Ramos (cell line): Measurements from ENCODE around the gene TOR4A.

Experiments
- in situ Hi-C: fragments of 300-500 bp; cut with MboI; formaldehyde crosslinking; loops from one replicate; pipeline ENCODE4 v1.14.3; 2022; ENCODE audit warnings: low sequenced_read_pairs; ENCODE audit not compliant: unreplicated experiment

Gene TOR4A

DNA sequence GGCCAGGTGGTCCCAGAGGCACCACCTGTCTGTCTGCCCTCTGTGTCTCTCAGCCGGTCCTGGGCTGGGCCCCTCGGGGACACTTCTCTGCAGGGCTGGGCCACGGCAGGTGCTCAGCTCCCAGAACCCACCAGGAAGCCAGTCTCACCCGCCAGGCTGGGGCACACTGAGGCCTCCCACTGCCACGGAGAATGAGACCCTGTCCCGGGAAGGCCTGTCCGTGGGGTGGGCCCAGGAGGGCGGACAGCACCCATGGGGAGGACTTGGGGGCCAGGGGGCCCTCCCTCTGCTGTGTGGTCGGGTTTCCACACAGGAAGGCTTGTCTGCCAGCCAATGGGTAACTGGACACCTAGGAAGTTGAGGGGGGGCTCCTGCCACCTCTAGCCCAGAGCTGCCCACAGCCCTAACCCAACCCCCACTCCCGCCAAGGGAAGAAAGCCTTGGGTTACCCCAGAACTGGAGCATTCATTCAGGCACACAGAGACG is 40.5 kb upstream of the TOR4A start:
- in situ Hi-C loops, result loop anchor here (25.0 kb wide), 1 partner anchor 450 kb away; the partner anchor contains the start of genes CCDC183 and TMEM141

- in situ Hi-C loops, result loop anchor here (25.0 kb wide), 1 partner anchor 451 kb away; the partner anchor contains the start of genes CCDC183 and TMEM141
Measured at GRCh38 chr9:137237759-137238726, 39.5 kb upstream of the TOR4A start.

GRCh38 chr9:137239541-137240200 is 37.9 kb upstream of the TOR4A start:
- in situ Hi-C loops, result loop anchor here (25.0 kb wide), 1 partner anchor 452 kb away; the partner anchor contains the start of genes CCDC183 and TMEM141

GRCh38 chr9:137240318-137240840 is 37.1 kb upstream of the TOR4A start:
- in situ Hi-C loops, result loop anchor here (25.0 kb wide), 1 partner anchor 453 kb away; the partner anchor contains the start of genes CCDC183 and TMEM141

DNA sequence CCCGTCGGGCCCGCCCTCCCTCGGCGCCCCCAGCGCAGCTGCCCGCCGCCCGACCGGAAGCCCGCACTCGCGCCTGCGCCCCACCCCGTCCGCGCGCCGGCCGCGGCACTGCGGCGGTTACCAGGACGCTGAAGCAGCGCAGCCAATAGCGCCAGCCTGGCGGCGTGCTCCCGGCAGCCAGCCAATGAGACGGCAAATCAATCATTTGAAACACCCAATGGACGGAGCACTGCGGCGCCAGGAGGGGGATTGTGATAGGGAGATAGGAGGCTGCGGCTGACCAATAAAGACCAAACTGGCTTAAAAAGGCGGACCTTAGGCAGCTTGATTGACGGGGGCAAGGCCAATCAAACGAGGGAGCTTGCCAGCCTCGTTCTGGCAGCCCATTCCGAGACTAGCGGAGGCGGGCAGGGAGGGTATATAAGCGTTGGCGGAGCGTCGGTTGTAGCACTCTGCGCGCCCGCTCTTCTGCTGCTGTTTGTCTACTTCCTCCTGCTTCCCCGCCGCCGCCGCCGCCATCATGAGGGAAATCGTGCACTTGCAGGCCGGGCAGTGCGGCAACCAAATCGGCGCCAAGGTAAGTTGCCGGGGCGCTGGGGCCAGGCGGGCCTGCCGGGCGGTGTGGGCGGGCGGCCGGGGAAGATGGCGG is 36.6 kb upstream of the TOR4A start, which contains the start of gene TUBB4B:
Gene TUBB4B (plus strand): TSS at position 447 of the 649 bp plus-strand sequence. CDS start 74 bp downstream, at position 521.
- in situ Hi-C loops, result loop anchor here (25.0 kb wide), 1 partner anchor 454 kb away; the partner anchor contains the start of genes CCDC183 and TMEM141

- in situ Hi-C loops, result loop anchor here (25.0 kb wide), 1 partner anchor 454 kb away; the partner anchor contains the start of genes CCDC183 and TMEM141
Measured at GRCh38 chr9:137241490-137242268, 35.8 kb upstream of the TOR4A start.

GRCh38 chr9:137242269-137243203 is 35.0 kb upstream of the TOR4A start:
- in situ Hi-C loops, result loop anchor here (25.0 kb wide), 1 partner anchor 455 kb away; the partner anchor contains the start of genes CCDC183 and TMEM141

GRCh38 chr9:137243266-137243625 is 34.3 kb upstream of the TOR4A start:
- in situ Hi-C loops, result loop anchor here (25.0 kb wide), 1 partner anchor 456 kb away; the partner anchor contains the start of genes CCDC183 and TMEM141

GRCh38 chr9:137243626-137244485 is 33.7 kb upstream of the TOR4A start:
- in situ Hi-C loops, result loop anchor here (25.0 kb wide), 1 partner anchor 457 kb away; the partner anchor contains the start of genes CCDC183 and TMEM141

DNA sequence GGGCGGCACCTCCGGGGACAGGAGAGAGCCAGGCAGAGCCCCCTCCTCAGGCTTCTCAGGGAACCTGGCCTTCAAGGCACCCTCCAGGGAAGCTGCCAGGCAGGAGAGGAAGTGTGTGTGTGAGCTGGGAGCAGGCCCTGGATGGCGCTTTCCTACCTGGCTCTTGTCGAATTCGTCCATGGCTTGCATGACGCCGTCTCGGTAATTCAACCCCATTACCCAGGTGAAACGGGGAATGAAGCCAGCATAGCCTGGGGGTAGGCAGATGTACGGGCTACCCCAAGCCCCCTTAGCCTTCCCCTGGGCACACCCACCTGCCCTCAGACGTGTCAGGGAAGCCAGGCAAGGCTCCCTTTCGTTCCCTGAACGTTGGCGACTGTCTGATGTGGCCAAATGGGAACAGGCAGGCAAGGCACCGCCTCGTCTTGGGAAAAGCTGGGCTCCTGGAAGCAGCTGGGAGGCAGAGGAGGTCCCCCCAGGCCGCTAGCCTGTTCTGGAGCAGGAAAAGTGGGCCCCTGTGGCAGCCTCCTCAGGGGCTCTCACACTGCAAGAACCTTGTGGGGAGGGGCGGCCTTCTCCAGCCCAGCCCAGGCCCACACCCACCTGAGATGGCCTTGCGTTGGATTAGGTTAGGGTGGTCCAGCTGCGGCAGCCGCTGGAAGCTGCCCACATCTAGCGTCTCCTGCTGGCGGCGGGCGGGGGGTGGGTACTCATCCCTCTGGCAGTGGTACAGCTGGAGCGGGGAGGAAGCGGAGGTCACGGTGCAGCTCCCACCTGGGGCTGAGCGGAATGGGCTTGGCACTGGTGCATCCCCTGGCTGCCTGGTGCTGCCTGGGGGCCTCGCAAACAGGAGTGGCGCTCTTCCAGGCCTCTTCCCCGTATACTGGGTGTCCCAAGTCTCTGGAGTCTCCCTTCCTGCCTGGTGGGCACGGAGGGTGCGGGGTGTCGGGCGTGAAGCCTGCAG is 32.8 kb upstream of the TOR4A start:
- in situ Hi-C loops, result loop anchor here (25.0 kb wide), 1 partner anchor 457 kb away; the partner anchor contains the start of genes CCDC183 and TMEM141

GRCh38 chr9:137245450-137246421 is 31.8 kb upstream of the TOR4A start:
- in situ Hi-C loops, result loop anchor here (25.0 kb wide), 1 partner anchor 458 kb away; the partner anchor contains the start of genes CCDC183 and TMEM141

DNA sequence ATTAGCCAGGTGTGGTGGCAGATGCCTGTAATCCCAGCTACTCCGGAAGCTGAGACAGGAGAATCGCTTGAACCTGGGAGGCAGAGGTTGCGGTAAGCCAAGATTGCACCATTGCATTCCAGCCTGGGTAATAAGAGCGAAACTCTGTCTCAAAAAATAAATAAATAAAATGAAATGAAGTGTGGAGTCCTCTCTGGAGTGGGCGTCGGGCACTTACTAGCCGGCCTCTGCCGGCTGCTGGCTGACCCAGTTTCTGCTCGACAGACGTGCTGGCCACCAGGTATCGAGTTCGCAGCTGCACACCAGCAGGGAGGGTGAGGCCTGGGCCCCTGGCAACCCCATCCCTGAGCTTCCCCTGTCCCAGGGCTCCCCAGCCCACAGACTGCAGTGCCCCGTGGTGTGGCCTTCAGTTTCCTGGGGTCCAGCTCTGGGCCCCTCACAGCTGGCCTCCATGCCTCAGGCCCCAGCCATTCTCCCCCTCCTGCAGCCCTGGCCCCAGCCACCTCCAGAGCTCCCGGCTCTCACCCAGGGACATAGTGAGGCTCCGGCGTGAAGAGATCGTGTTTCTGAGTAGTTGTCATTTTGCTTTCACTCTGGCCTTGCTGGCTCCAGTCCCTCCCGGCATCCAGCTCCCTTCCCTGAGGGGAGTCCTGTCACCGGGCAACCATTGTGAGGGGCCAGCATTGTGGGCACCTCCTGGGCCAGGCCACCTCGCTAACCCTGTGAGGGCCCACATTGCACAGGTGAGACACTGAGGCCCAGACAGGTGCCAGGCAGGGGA is 30.2 kb upstream of the TOR4A start:
- in situ Hi-C loops, result loop anchor here (25.0 kb wide), 1 partner anchor 460 kb away; the partner anchor contains the start of genes CCDC183 and TMEM141

DNA sequence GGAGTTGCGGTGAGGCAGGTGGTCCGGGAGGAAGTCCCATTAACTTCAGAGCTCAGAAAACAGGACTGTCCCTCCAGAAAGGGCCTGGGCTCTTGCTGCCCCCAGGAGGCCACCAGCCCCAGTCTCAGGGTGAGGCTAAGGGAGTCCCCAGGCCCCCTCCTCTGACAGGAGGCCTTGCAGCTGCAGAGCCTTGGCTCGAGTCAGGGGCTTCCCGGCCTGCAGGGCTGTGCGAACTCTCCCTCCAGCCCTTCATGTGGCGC is 29.7 kb upstream of the TOR4A start:
- in situ Hi-C loops, result loop anchor here (25.0 kb wide), 1 partner anchor 461 kb away; the partner anchor contains the start of genes CCDC183 and TMEM141
